G401 (cell line): ENCODE measurements around the gene IBSP. TPM values are rescaled to one million over a fixed set of nuclear protein-coding genes. Genes with fewer than 3 reads are reported as not detected.

Source experiments
- DNase-seq: peaks from one replicate; pipeline ENCODE4 v3.0.0-alpha.2; 2015; ENCODE audit warnings: low spot score
- in situ Hi-C: cut with HindIII; loops from 2 replicates; pipeline ENCODE4 v1.10.0; 2016; ENCODE audit warnings: low sequenced_read_pairs, mixed read lengths
- total RNA-seq: library from RNA; depleted of rRNA; stranded (reverse); fragments of >200 nt; shearing (Covaris generic); gene quantifications from 2 replicates; pipeline ENCODE4 v1.2.3, GENCODE V29; 2014

The IBSP gene
- total RNA-seq, 1 experiment from 2014 or later, result not detected

DNA sequence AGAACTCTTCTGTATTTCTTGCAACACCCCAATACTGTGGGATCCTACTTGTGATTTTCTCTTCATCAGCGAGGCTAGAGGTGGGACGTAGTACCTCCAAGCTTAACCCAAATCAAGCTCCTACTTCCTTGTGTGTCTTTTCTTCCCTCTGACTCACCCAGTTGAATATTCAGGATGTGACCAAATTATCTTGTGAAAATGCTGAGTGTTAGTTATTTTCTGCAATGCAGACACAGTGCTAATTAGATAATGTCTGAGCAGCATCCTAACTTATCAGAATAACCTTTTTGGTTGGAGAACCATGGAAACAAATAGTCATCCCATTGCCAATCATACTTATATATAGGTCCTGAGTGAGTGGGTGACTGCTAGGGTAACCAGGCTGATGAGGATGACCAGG, 35.8 kb downstream of the IBSP start:
- no peak for DNase-seq
- in situ Hi-C loops, result no loop called here

DNA sequence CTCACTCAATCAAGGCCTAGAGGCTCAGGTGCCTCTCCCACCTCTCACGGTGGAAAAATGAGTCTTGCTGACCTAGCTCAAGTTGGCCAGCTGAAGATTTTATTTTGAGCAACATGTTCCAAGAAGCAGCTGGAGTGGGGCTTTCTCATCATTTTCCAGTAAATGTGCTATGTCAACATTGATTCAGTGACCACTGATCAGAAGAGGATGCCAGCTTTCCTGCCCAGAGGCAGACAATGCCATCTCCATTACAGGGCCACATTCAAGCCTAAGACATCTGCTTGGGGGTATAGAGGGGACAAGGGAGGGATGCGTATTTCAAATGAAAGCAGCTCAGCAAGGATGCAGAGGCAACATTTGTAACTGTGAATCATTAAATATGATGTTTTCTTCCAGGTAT, 36.4 kb downstream of the IBSP start:
- no peak for DNase-seq
- in situ Hi-C loops, result no loop called here

DNA sequence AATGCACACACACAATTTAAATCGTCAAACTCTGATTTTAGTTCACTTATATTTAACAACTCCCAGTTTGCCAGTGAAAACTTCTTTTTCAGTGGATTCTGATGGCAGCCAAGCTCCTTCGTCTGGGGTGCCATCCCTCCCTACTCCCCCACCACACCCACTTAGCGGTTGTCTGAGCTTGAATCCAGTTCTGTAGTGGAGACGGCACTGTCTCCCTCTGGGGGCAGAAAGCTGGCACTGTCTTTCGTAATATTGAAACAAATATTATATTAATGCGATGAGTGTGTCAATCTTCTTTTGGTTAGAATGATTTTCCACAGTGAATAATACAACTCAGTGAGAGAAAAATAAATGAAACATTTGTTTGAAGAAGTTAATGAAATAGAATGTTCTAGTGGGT, 38.9 kb downstream of the IBSP start:
- no peak for DNase-seq
- in situ Hi-C loops, result no loop called here

DNA sequence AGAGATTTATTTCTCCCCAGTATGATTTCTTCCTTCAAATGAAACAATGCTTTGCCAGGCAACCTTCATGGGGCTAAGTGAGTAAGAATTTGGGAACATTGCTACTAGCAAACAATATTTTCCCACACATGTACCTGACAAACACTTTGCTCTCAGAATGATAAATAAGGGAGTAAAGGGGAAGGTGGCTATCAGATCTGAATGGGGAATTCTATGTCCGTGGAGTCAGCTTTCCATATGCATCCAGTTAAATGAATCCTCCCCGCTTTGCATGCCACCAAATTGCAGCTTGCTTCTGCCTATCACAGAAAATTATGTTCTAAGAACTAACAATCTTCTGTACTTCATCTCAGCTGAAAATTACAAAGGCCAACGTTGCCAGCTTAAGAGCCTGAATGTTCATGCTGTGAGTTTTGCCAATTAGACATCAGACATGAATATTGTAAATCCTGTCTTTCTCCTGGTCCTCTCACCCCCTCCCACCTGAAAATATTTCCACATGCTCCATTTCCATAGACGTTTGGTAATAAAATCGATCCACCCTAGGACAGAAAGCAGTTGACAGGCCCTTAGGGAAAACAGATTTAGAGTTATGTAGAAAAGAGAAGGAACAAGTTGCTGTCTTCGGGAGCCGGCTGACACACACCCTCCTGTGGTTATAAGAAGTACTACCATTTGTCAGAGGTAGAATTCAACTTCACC, 39.7 kb downstream of the IBSP start:
- in situ Hi-C loops, result no loop called here

DNA sequence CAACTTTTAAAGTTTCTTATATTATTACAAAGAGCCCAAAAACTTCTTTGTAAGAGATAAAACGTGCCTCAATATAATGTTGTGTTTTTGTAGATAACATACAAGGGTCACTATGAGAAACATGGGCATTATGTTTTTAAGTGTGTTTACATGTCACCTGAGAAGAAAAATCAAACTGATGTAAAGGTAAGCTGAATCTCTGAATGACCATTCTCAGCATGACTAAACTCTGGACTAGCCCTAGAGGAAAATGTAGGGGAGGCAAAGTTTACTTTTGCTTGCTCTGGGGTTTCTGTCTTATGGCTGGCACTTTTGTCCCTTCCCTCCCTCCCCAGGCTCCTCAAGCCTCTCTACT, 40.2 kb downstream of the IBSP start:
- DNase-seq, result no peak
- in situ Hi-C loops, result no loop called here

More for the DNA sequence above, 39.7 kb downstream of the IBSP start:
- peak; percentile 68 for DNase-seq

DNA sequence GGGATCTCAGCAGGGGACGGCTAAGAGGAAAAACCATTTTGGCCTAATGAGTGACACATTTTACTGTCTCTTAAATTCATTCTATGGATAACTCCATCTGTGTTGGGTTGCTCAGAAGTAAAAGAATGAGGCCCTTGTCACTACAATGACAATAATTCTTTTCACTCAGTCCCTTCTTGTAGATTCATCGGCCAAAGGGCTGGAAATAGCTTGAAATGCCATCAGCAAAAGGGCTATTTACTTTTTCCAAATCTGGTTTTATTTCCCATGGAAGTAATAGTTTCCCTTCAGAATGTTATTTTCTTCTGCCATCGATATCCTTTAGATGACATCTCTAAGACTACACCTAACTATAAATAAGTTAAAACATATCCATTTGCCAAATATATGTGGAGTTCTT, 40.8 kb downstream of the IBSP start:
- in situ Hi-C loops, result no loop called here

DNA sequence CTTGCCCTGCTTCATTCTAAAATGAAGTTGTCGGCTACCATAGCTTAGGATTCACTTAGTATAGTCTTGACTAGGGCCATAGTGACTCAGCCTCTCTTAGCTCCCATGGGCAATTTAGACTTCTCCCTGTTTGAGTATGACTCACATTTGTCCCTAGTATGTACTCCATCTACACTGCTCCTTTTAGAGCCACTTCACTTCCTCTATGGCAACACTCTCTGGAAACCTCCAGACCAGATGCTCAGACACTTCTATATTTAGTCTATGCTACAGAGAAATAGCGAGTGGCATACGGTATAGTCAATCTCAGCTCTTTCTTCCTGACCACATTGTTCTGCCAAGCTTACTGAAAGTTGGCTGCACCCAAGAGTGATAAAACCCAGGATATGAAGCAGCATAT, 44.6 kb downstream of the IBSP start:
- DNase-seq, result peak; percentile 95
- in situ Hi-C loops, result no loop called here

More for the DNA sequence above, 40.8 kb downstream of the IBSP start:
- no peak for DNase-seq

DNA sequence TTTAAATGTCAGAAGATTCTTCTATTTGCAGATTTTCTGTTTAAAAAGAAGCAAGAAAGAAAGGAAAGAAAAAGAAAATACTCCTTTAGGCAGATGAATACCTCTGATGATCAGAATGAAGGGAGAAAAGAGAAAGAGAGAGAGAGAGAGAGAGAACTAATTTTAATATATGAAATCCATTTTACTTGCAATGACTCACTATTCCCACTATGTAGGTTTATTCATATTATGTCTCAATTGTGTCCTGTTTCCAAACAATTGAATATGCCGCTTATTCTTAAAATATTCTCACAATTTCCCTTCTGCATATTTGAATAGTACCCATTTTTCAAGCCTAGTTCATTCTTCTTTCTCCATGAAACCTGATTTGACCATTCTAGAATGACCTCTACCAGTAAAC, 45.1 kb downstream of the IBSP start:
- in situ Hi-C loops, result no loop called here
- DNase-seq, result no peak

DNA sequence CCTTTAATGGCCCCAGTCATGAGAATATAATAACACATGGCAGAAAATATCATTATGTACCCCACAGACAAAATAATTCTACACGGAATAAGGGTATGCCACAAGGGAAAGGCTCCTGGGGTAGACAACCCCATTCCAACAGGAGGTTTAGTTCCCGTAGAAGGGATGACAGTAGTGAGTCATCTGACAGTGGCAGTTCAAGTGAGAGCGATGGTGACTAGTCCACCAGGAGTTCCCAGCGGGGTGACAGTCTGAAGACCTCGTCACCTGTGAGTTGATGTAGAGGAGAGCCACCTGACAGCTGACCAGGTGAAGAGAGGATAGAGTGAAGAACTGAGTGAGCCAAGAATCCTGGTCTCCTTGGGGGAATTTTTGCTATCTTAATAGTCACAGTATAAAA, 46.9 kb downstream of the IBSP start:
- in situ Hi-C loops, result no loop called here
- DNase-seq, result no peak

DNA sequence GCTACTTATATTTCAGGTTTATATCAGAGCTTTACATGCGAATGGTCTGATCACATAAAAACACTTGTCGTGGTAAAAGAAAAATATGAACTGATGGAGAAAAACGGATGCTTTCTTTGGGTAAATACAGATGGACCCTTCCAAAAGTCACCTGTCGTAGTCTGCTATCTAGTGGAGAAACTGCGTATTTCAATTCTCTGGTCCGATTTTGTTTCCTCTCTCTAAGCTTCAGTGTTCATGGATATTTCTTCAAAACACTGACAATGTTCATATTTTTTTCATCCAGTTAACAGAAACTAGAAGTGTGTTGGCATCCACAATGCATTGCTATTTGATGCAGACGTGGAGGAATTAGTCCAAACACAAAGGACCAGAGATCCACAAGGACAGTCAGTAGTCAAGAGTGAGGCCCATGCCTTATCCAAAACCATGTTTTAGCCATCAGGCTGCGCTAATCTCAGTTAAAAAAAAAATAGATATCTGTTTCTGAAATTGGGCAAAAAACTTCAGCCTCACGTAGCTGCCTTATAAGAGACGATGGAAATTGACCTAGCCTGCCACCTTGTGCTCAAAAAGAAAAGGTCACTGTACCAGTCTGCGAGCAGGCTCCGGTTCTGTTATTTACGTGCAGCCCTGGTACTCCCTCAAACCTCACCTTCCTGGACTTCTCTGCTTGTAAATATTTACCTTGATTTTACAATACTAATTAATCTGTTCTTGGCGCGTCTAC, 49.4 kb downstream of the IBSP start:
- DNase-seq, result peak; percentile 91
- in situ Hi-C loops, result no loop called here

DNA sequence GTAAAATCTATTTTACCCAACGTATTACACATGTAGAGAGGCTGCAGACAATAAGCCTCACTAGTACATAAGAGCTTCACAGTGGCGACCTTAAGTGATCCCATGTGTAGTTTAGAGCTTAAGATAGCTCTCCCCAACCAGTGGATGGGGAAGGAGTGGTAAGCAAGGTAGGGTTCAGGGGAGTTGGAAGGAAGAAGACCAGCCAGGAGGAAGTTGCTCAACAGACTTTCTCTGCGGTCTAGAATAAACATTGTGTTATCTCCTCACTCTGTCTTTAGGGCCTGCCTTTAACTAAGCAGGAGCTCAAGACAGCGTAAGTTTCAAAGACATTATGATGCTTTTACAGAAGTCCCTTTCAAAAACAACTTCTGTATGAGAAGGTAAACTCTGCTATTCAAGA, 50.3 kb downstream of the IBSP start:
- in situ Hi-C loops, result loop anchor here (25.0 kb wide), 1 partner anchor 113 kb away; no protein-coding TSS in a partner anchor

DNA sequence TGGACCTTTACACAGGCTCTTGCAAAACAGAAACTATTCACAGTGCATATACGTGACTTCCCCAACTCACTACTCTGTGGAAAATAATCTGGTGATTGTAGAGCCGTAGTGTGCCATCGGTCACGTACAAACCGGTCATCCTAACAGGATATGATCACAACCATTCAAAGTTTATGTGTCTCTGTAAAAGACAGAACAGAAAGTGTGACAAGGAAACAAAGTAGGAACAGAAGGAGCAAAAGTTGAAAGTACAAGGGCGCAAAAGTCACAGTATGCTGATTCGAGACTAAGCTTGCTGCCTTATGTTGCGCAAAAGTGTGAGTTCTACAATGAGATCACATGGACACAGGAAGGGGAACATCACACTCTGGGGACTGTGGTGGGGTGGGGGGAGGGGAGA, 52.0 kb downstream of the IBSP start:
- no peak for DNase-seq
- in situ Hi-C loops, result loop anchor here (25.0 kb wide), 1 partner anchor 111 kb away; no protein-coding TSS in a partner anchor

More for the DNA sequence above, 50.3 kb downstream of the IBSP start:
- peak; percentile 27 for DNase-seq

DNA sequence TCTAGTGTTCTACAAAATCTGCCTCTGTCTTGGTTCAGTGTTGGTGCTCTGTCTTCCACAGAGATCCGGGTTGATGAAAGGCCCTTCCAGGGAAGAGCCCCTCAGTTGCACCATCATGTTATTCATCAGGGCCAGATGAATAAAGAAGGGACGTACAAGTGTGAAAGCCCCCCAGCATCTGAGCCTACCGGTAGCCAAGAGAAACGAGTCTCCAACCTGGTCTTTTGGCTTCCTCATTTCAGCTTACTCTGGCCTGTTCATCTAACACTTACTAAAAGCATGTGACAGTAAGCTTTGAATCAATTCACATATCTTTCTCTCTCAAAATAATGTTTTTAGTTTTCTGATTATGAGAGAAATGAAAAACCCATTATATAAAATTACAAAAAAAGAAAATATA, 52.6 kb downstream of the IBSP start:
- in situ Hi-C loops, result loop anchor here (25.0 kb wide), 1 partner anchor 110 kb away; no protein-coding TSS in a partner anchor
- DNase-seq, result no peak

DNA sequence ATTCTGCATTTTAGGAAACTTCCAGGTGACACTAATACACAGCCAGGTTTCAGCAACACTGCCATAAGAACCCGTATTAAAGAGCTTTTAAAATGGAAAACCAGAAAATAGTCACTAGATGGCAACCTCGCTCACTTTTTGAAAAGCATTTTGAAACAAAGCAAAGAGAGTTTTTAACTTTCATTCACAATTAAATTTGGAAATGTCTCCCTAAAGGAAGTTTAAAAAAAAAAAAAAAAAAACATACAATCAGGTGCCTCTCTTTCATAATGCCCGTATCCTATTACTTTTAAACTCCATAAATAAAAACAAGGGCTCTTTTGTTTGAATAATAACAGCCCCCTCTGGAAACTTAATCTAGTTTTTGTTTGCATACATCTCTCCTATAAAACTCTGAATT, 53.8 kb downstream of the IBSP start:
- peak; percentile 66 for DNase-seq
- in situ Hi-C loops, result loop anchor here (25.0 kb wide), 1 partner anchor 109 kb away; no protein-coding TSS in a partner anchor

DNA sequence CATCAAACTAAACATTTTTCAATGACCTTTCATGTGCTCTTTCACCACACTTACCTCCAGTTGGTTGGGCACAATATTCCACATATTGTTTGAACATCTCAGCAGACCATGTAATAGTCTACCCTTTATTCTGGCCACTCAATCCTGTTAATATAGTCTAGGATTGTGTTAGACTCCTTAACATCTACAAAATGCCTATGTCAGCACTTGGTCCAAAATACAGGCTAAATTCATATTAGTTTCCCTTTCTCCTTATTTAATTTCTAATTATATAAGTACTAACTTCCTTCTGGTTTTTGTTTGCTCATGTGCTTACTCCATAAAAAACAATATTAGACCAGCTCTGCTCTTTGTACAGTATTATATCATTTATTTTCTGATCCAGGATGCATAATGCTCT, 54.5 kb downstream of the IBSP start:
- no peak for DNase-seq
- in situ Hi-C loops, result loop anchor here (25.0 kb wide), 1 partner anchor 108 kb away; no protein-coding TSS in a partner anchor

DNA sequence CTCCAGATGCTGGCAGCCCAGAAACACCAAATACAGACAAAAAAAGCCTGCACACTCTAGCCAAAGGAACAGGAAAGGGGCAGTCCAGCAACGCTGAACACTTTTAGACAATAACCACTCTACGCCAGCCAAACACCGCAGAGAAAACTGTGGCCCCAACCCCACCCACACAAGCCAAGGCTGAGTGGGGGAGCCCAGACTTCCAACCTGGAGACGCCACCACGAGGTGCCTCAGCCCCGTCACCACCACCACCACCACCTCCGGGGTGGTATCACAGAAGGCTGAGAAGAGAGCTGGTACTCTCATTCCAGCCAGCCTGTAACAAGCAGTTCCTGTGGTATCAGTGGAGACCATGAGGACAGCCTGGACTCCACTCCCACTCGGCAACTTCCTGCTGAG, 56.2 kb downstream of the IBSP start:
- no peak for DNase-seq
- in situ Hi-C loops, result loop anchor here (25.0 kb wide), 1 partner anchor 107 kb away; no protein-coding TSS in a partner anchor

DNA sequence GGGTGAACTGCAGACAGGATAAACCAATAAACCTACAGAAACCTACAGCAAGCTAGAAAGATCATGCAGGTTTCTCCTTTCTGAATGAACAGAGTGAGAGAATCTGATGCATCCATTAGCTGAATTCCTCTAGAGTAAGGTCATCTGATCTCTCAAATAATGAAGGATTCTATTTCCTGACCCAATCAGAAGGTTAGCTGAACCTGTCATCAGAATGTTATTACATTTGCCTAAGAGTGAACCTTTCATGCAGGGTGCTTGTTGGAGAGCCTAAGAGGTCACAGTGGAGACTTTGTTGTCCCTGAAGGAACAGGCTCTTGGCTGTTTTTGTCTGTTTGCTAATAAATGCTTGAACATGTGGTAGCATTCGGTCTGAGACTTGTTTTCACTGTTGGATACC, 57.5 kb downstream of the IBSP start:
- in situ Hi-C loops, result loop anchor here (25.0 kb wide), 1 partner anchor 105 kb away; no protein-coding TSS in a partner anchor
- DNase-seq, result peak; percentile 45

DNA sequence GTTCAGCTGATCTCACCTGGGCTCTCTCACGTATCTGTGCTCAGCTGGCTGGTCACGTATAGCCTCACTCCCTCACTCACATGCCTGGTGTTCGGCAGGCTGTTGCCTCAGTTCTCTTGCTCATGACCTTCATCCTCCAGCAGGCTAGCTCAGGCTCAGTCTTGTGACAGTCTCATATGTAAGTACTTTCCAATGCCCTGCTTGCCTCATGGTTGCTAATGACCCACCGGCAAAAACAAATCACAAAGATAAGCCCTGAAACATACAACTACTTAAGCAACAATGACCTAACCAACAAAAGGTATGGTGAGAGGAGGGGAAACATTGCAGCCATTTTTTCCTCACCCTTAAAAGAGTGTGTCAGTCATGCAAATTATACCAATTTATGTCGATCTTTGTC, 58.4 kb downstream of the IBSP start:
- DNase-seq, result no peak
- in situ Hi-C loops, result loop anchor here (25.0 kb wide), 1 partner anchor 105 kb away; no protein-coding TSS in a partner anchor
